IMR-90 (cell line): ENCODE results near the gene THSD7B.

Experiments used
- POLR2A ChIP-seq: IDR thresholded peaks from 2 replicates; pipeline ENCODE4 v1.6.1; 2012; ENCODE audit warnings: mild to moderate bottlenecking, low read depth, low read length
- TF ChIP-seq, protein P1 (sequence below): conservative IDR thresholded peaks from 2 replicates; pipeline ENCODE4 v1.5.1; 2012; ENCODE audit warnings: mild to moderate bottlenecking, low read depth, low read length, improper control_type of control experiment

DNA sequence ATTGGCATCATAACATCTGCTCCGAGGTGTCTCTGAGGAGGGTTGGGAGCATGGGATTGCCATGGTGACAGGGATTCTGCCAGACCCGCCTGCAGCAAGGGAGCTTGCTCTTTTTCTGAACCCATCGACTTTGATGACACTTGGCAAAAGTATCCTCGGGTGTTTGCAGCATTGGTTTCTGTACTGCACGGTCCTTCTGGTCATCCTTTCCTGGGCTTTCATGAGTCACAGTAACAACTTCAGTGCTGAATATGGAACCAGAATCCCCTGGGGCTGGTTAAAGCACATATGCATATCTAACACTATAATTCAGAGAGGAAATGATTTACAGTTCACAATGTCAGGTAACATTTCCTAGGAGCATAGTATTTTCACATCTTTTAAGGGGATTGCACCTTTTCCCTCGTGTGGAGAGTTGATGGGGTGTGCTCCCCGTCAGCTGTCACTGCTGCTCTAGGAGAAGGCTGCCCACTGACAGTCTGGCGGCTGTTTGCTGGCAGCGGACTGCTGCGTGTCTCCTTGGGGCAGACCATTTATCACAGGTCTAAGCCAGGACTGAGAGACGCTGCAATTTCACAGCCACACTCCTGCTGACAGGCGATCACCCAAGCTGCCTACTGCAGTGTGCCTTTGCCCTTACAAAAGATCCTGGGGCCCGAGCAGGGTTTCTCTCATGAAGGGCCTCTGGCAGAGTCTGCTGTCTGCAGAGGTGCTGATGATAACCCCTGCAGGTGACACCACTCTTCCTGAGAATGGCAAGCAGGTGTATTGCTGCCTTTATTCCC, 425.3 kb downstream of the THSD7B start:
- TF ChIP-seq, protein P1, sequence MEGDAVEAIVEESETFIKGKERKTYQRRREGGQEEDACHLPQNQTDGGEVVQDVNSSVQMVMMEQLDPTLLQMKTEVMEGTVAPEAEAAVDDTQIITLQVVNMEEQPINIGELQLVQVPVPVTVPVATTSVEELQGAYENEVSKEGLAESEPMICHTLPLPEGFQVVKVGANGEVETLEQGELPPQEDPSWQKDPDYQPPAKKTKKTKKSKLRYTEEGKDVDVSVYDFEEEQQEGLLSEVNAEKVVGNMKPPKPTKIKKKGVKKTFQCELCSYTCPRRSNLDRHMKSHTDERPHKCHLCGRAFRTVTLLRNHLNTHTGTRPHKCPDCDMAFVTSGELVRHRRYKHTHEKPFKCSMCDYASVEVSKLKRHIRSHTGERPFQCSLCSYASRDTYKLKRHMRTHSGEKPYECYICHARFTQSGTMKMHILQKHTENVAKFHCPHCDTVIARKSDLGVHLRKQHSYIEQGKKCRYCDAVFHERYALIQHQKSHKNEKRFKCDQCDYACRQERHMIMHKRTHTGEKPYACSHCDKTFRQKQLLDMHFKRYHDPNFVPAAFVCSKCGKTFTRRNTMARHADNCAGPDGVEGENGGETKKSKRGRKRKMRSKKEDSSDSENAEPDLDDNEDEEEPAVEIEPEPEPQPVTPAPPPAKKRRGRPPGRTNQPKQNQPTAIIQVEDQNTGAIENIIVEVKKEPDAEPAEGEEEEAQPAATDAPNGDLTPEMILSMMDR: no peak
- no peak for TF ChIP-seq POLR2A
